COLO829 (cell line): ENCODE data around the gene TRMT11.
"Not testable (repeated sequence)": the region's sequence is repeated elsewhere in the genome, so short reads cannot be mapped to it uniquely, and the experiment has no call there.

Source experiments
- DNase-seq: peaks from one replicate; pipeline ENCODE4 v3.0.0; 2012; ENCODE audit warnings: low spot score

TRMT11 gene

DNA sequence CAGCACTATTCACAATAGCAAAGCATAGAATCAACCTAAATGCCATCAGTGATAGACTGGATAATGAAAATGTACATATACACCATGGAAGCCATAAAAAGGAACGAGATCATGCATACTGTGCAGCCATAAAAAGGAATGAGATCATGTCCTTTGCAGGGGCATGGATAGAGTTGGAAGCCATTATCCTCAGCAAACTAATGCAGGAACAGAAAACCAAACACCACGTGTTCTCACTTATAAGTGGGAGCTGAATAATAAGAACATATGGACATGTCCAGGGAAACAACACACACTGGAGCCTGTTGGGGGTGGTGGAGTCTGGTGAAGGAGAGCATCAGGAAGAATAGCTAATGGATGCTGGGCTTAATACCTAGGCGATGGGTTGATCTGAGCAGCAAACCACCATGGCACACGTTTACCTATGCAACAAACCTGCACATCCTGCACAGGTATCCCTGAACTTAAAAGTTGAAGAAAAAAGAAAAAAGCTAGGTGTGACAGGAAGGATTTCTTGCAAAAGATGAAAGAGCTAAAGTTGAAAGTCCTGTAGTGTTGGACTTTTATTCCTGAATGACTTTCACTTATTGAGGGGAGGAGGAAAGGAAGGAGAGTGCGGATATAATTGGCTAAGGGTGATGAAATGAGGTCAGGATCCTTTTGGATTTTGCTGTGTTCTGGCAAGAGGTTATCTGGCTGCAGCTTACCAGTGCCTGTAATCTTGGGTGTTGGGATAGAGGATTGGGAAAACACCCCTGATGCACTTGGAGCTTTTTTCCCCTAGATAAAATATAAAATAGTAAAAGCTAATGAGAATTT is 8.5 kb downstream of the TRMT11 start:
- no peak for DNase-seq

DNA sequence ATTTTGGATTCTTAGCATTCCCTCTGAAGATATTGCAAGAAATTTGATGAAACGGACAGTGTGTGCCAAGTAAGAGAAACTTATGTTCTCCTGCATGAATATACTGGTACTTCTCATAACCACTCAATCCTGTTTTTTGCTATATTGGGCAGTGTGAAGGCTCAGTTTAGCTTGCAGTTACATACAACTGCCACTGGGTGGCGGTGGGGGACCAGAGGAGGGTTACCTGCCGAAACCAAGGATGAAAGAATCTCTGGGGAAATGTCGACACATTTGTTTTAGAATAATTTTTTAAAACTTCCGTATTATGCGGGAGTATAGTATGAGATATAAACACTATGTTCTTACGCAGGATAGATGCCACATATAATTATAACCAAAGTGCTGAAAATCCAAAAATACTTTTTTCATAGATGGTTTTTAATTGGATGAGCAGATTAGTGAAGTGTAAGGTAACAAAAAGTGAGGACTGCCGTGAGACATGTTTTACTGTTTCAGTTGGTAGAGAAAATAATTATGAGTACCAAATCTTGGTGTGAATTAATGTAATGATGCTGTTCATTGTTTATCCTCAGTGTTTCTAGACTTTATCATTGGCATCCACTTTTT is 9.7 kb downstream of the TRMT11 start:
- DNase-seq: peak; percentile 68

DNA sequence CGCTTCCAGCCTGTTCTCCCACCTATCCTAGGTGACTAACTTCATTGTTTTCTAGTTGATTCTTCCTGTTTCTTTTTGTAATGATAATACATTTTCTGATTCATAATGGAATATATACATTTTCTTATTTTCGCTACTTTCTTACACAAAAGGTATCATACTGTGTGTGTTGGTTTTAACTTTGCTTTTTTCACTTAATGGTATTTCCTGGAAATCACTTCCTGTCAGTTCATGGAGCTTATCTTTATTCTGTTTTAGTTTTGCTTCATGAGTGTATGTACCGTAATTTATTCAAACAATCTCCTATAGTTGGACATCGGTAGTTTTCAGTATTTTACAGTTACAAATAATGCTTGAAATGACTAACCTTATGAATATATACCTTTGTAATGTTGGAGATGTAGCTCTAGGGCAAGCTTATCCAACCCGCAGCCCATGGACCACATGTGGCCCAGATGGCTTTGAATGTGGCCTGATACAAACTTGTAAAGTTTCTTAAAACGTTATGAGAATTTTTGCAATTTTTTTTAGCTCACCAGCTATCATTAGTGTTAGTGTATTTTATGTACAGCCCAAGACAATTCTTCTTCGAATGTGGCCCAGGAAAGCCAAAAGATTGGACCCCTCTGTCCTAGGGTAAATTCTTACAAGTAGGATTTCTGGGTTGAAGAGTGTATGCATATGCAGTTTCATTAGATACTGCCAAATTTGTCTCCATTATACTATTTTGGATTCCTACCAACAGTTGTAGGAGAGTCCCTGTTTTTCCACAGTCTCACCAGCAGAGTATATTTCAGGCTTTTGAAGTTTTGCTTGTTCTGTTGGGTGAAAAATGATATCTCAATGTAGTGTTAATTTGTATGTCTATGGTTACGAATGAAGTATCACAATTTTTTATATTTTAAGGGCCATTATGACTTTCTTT is 16.7 kb downstream of the TRMT11 start:
- DNase-seq: no peak

DNA sequence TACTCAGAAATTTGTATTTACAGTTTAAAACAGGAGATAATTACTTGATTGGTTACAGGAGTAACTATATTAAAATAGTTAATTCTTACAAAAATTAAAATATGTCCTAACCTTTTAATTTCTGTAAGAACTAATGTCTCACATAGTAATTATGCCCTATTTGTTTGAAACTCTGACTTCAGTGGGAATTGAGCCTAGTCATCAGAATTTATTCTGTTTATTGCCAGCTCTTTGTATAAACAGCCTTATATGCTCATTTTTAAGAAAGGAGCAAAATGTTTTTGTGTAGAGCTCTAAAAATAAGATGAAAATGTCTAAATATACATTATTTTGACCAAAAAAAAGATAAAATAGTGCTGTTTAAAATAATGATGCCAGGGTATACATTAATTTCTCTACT is 21.5 kb downstream of the TRMT11 start:
- no peak for DNase-seq

- DNase-seq: no peak
Measured at GRCh38 chr6:126010040-126010439, 23.7 kb downstream of the TRMT11 start.

DNA sequence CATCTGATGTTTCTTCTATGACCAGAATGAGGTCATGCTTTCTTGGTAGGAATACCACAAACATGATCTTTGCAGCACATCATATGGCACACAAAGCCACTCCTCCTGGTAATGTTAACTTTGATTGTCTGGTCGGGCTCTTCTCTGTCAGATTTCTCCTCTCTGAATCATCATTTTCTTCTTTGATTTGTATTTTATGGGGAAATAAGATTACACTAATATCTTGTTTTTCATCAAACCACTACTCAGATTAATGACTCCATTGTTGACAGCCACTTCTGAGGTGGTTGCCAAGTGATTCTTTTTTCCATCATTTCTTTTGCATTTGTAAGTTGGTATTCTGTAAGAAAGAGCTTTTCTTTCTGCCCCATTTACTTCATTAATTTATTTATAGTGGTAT is 29.5 kb downstream of the TRMT11 start:
- peak; percentile 66 for DNase-seq

DNA sequence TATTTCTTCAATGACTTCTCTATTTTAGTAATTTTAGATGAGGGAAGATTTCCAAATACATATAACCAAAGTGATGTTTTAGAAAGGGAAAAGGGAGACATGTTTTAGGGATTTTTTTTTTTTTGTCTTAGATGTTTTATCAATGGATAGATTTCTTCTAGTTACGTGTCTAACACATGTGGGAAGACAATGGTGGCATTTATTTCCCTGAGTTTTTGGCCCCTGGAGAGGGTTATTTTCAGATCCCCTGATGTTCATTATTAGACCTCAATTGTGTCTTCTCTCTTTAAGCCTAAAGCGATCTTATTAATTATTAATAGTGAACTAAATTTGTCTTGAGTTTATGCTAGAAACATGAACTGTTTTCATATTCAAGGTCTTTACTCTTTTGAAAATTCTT is 30.3 kb downstream of the TRMT11 start:
- no peak for DNase-seq

- DNase-seq: no peak
Measured at GRCh38 chr6:126017668-126018067, 31.3 kb downstream of the TRMT11 start.

- no peak for DNase-seq
Measured at GRCh38 chr6:126020305-126021050, 34.1 kb downstream of the TRMT11 start.

DNA sequence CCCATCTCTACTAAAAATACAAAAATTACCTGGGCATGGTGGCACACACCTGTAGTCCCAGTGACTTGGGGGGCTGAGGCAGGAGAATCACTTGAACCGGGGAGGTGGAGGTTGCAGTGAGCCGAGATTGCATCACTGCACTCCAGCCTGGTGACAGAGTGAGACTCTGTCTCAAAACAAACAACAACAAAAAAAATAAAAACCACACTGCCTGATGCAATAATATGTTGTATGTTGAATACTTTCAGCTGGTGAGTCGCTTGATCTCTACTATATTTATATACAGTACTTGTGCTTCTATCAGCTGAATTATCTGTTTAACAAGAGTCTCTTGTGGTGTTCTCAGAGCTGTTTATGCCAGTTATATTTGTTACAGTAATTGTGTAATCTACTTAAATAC is 37.1 kb downstream of the TRMT11 start:
- not testable (repeated sequence) for DNase-seq

DNA sequence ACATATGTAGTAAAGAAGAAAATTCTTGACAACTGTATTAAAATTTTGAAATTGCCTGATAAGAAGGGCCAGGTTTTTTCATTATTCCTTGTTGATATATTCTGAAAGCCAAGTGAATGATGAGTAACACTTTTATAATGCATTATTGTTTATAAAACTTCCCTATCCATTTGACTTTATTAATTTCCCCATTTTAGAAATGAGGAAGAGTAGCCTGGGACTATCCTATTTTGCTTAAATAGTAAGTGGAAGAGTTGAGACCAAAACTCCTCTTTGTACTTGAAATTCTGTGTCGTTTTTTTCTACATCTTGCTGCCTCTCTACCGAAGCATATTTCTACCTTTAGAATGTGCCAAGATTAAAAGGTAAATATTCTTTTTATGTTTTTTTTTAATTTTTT is 39.7 kb downstream of the TRMT11 start:
- no peak for DNase-seq

DNA sequence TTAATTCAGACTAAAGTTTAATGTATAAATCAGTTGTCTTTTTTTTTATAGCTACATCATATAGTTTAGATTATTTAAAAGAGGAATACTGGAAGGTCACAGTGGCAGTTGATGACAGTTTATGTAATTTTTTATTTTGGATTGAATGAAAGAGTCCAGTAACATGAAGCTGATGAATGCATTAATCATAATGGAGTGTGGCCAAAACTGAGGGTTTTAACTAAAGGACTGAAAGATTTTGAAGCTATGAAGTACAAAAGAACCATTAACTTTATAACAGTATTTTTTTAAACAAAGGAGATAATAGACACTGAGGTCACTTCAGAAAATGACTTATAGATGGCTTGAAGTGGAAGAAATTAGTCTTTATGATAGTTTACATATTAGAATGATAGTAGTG is 41.3 kb downstream of the TRMT11 start:
- no peak for DNase-seq

- DNase-seq: peak; percentile 61
Measured at GRCh38 chr6:126030045-126030444, 43.7 kb downstream of the TRMT11 start.

DNA sequence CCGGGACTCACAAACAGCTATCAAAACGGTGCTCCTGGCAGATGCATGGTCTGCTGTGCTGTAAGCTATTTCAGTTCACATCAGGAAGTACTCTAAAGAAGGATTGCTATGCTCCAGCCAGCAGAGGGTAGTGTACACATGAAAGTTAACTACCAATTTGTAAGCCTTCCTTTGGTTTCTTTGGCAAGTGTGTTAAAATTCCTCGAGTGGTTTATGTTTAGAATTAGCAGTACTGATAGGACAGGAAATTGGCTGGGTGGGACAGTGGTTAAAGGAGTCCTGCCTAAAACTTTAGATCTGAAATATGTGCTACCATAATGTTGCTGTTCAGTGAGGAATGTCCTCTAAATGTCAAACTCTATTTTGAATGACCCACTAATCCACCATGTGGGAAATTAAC is 47.4 kb downstream of the TRMT11 start:
- peak; percentile 72 for DNase-seq

DNA sequence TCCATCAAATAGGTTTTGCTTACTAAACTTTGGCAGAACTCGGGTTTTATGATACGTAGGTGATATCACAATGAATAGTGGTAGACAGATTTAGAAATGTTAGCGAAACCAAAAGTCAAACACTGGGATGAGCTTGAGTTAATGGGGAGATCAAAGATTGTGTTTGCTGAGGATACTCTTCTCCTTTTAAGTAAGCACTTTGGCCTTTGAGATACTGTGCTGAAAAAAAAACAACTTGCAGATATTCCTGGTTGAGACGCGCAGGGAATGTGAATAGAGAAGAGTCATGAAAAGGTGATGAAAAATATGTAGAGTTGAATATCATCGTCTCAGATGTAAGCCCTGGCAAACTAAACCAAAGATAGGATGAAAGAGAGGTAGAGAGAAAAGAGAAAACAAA is 48.3 kb downstream of the TRMT11 start:
- DNase-seq: no peak

- no peak for DNase-seq
Measured at GRCh38 chr6:126035764-126036163, 49.4 kb downstream of the TRMT11 start.

GRCh38 chr6:126038234-126038633 is 51.9 kb downstream of the TRMT11 start:
- DNase-seq: peak; percentile 87

GRCh38 chr6:126039284-126039683 is 52.9 kb downstream of the TRMT11 start:
- no peak for DNase-seq

DNA sequence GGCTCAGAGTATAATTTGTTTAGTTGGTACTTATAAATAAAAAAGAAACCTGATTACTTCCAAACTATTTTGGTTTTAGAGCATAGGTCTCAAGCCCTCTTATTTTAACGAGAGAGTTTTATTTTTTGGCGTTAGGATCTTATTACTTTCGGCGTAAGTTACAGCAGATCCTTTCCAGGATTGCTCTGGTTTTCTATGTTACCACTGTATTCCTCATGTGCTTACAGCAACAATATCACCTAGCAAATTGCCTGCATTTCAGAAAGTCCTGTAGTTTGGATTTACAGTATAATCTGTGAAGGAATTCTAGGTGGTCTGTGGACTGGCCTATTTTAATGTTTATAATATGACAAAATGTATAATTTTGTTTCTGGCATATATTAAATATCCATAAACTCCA is 54.1 kb downstream of the TRMT11 start:
- DNase-seq: no peak

DNA sequence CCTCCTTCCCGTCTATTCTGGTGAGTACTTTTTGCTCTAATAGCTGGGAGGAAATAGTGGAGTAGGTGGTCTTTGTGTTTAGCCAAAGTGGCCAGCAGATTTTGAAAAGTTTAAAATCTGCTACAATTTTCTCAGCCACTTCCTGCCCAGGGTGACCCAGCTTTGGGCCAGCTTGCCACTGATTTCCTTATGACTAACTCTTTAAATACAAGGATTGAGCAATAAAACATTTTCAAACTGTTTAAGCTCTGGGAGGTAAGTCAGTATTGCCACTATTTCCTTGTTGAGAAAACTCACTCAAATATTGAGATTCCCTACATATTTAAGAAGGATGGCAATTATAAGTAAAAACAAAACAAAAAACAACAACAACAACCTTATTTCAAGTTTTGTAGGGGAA is 54.5 kb downstream of the TRMT11 start:
- DNase-seq: no peak

DNA sequence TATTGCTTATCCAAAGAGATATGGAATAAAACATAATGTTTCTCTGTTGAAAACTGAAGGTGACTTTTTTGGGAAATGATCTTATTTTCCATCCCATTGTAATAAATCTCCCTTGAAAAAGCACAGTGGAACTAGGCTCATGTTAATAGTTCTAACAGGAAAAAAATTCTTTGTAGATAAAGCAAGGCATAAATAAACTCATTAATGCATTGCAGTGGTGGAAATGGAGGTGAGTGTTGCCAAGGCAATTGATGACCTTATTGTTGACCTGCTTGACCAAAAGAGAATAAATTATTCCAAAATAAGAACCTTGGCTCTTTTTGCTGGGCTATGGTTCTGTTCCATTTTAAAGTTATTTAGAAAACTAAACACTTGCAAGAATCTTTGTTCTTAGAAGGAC is 55.2 kb downstream of the TRMT11 start:
- DNase-seq: no peak

- no peak for DNase-seq
Measured at GRCh38 chr6:126042001-126042419, 55.7 kb downstream of the TRMT11 start.
